Measurements from ENCODE around the gene CHM. TPM values are rescaled to one million over a fixed set of nuclear protein-coding genes. Genes with fewer than 3 reads are reported as not detected.

CHM gene
- total and polyA plus RNA-seq, 2 of the 8 experiments (the other 6 are each of a cell fraction or from before 2014, with no cell fraction given): 8.6 to 15.5 TPM

- no peak for TF ChIP-seq TCF12 (IDR thresholded peaks at IDR 0.05; ENCODE audit: low read depth, low read length)
These were observed 118.8 kb downstream of the CHM start (continued) for GRCh38 chrX:85928606-85929005.

GRCh38 chrX:85927740-85928139, 119.6 kb downstream of the CHM start:
- no peaks in the 10 kb centered on the region; a peak in 1 of 7 replicates for H3K4me1 ChIP-seq (replicated peaks in 1 of 4; ENCODE audit: control insufficient read depth in 3 of 4, insufficient read depth in 4 of 4, low read length in 3 of 4)
- H3K23ac ChIP-seq (ENCODE audit: insufficient read length): no peak overlapping the region
- no peak overlapping the region for H2BK120ac ChIP-seq (replicated peaks; ENCODE audit: low read depth, low read length)
- no peaks in the 10 kb centered on the region for H3K23me2 ChIP-seq (ENCODE audit: low read depth, low read length)
- ChIA-PET POLR2A (ENCODE audit: partially characterized antibody) (no interaction called here), CTCF (ENCODE audit: partially characterized antibody) (no interaction called here)
- H3K27ac ChIP-seq (ENCODE audit: low read depth, low read length): no peak overlapping the region
- H3K14ac ChIP-seq (ENCODE audit: insufficient read length): no peak overlapping the region
- H2BK20ac ChIP-seq (ENCODE audit: low read length): no peak overlapping the region
- H3K56ac ChIP-seq (replicated peaks; ENCODE audit: insufficient read length, low read depth, low read length): no peak overlapping the region
- H4K5ac ChIP-seq (ENCODE audit: insufficient read length, low read depth, low read length): no peak overlapping the region
- FAIRE-seq: no peak
- H4K91ac ChIP-seq (replicated peaks; ENCODE audit: insufficient read length, low read length): no peak overlapping the region
- no peak overlapping the region for H3K4me2 ChIP-seq (ENCODE audit: insufficient read depth in 1 of 2, low read depth in 2 of 2, low read length in 2 of 2)
- no peak overlapping the region for H2BK12ac ChIP-seq (ENCODE audit: low read depth, low read length)
- no peak for DNase-seq (ENCODE audit: low read depth in 1 of 2, low spot score in 2 of 2)
- no peak overlapping the region for H3K18ac ChIP-seq (ENCODE audit: extremely low read depth, low read length)
- 78% methylated on average over 1 of the region's 1 CpG; no CpG with 5 or more reads in 1 of the 2 experiments for whole genome bisulfite sequencing, 2 experiments (ENCODE audit: extremely low coverage in 1 of 2, insufficient coverage in 1 of 2, insufficient read length in 1 of 2, insufficient replicate concordance in 2 of 2, low coverage in 1 of 2, low lambda C conversion rate in 2 of 2, missing lambda C conversion rate in 1 of 2)
- no peak for TF ChIP-seq SRF (IDR thresholded peaks at IDR 0.05; ENCODE audit: low read depth, low read length)
- no peak for TF ChIP-seq BRCA1 (IDR thresholded peaks at IDR 0.05; ENCODE audit: low read depth, low read length)
- H4K20me1 ChIP-seq (replicated peaks in 1 of 2; ENCODE audit: control insufficient read depth in 1 of 2, insufficient read depth in 2 of 2, low read length in 2 of 2): peaks cover 0 to 2% of the 10 kb centered on the region in 2 experiments
- no peak overlapping the region for H2AK5ac ChIP-seq (ENCODE audit: low read depth, low read length)
- H3K4me3 ChIP-seq (ENCODE audit: extremely low read depth in 1 of 4, insufficient read depth in 2 of 4, low read depth in 3 of 4, low read length in 4 of 4): no peak overlapping the region
- H3K79me2 ChIP-seq (ENCODE audit: control insufficient read depth in 1 of 2, insufficient read depth in 2 of 2, low read length in 2 of 2): no peaks in the 10 kb centered on the region
- no peaks in the 10 kb centered on the region for H3K9me3 ChIP-seq (ENCODE audit: insufficient read depth in 2 of 2, low read depth in 1 of 2, low read length in 1 of 2)
- H2BK5ac ChIP-seq (ENCODE audit: low read depth, low read length): no peak overlapping the region
- H3K4ac ChIP-seq (replicated peaks; ENCODE audit: insufficient read length, low read depth, low read length): no peak overlapping the region
- no peak overlapping the region for H2AFZ ChIP-seq (ENCODE audit: low read length)
- H3K36me3 ChIP-seq (ENCODE audit: control insufficient read depth in 2 of 4, insufficient read depth in 4 of 4, low read length in 3 of 4): no peaks in the 10 kb centered on the region
- H4K8ac ChIP-seq (ENCODE audit: extremely low read depth, insufficient read depth, low read length): no peak overlapping the region
- no peak overlapping the region for H3K9ac ChIP-seq (replicated peaks in 1 of 4; ENCODE audit: extremely low read depth in 1 of 4, low read depth in 3 of 4, low read length in 3 of 4)
- H2BK15ac ChIP-seq (ENCODE audit: low read length): no peak overlapping the region
- no peaks in the 10 kb centered on the region for H3K79me1 ChIP-seq (ENCODE audit: low read depth, low read length)
- no peaks in the 10 kb centered on the region for H3K27me3 ChIP-seq (replicated peaks in 1 of 4; ENCODE audit: control insufficient read depth in 3 of 4, extremely low read depth in 1 of 4, insufficient read depth in 3 of 4, low read length in 3 of 4)
